Measurements from ENCODE around the gene KLF16. TPM values are rescaled to one million over a fixed set of nuclear protein-coding genes. Genes with fewer than 3 reads are reported as not detected.

Gene KLF16
- total and polyA plus RNA-seq, 9 of the 15 experiments (the other 6 are each of a cell fraction or from before 2014, with no cell fraction given), result 0.04 to 60.4 (median 6.8) TPM

DNA sequence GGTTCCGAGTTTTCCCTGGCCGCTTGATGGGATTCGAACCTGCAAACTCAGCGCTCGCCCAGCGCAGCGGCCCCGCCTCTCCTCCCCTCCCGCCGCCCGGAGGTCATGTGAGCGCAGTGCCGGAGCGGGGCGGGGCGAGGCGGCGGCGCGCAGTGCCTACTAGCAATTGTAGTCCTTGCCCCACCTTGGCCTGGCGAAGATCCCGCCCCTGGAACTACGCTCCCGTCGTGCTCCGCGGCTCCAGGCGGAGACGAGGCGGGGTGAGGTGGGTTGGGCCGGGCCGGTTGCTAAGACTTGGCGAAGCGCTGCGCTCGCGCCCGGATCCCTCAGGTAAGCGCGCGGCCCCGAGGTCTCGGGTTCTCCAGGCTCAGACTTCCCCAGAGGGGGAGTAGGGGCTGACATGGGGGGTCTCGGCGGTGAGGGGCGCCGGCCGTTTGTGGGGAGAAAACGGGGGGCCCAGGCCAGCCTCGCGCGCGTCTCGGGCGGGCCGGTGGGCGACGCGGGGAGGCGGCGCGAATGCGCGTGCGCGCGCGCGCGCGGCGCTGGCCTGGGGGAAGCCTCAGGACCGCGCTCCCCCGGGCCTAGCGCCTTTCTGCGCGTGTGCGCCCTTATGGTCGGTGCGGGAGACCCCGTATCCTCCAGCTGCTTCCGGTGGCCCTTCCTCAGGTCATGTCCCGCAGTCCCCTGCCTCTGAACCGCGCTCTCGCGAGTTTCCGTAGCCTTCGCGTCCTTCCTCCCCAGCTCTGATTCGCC, 41.9 kb upstream of the KLF16 start, which contains the start of the genes ADAT3 and SCAMP4 (continued):
- peak; percentile 35 for TF ChIP-seq KDM5B (IDR thresholded peaks at IDR 0.05; ENCODE audit: insufficient replicate concordance, low read depth, low read length)
- no peak for TF ChIP-seq HNRNPK (IDR thresholded peaks at IDR 0.05; ENCODE audit: low read depth, low read length, poor library complexity, severe bottlenecking)
- no peak for TF ChIP-seq WHSC1 (IDR thresholded peaks at IDR 0.05; ENCODE audit: low read length)
- no peak for TF ChIP-seq NR3C1 (CRISPR knock-in tag; IDR thresholded peaks at IDR 0.05)
- TF ChIP-seq RUNX1 (IDR thresholded peaks at IDR 0.05; ENCODE audit: low read depth), result no peak
- TF ChIP-seq, protein P1, sequence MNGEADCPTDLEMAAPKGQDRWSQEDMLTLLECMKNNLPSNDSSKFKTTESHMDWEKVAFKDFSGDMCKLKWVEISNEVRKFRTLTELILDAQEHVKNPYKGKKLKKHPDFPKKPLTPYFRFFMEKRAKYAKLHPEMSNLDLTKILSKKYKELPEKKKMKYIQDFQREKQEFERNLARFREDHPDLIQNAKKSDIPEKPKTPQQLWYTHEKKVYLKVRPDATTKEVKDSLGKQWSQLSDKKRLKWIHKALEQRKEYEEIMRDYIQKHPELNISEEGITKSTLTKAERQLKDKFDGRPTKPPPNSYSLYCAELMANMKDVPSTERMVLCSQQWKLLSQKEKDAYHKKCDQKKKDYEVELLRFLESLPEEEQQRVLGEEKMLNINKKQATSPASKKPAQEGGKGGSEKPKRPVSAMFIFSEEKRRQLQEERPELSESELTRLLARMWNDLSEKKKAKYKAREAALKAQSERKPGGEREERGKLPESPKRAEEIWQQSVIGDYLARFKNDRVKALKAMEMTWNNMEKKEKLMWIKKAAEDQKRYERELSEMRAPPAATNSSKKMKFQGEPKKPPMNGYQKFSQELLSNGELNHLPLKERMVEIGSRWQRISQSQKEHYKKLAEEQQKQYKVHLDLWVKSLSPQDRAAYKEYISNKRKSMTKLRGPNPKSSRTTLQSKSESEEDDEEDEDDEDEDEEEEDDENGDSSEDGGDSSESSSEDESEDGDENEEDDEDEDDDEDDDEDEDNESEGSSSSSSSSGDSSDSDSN (IDR thresholded peaks at IDR 0.05; ENCODE audit: borderline replicate concordance in 1 of 2, low read depth in 2 of 2, low read length in 2 of 2), result no peak
- TF ChIP-seq, protein P2, sequence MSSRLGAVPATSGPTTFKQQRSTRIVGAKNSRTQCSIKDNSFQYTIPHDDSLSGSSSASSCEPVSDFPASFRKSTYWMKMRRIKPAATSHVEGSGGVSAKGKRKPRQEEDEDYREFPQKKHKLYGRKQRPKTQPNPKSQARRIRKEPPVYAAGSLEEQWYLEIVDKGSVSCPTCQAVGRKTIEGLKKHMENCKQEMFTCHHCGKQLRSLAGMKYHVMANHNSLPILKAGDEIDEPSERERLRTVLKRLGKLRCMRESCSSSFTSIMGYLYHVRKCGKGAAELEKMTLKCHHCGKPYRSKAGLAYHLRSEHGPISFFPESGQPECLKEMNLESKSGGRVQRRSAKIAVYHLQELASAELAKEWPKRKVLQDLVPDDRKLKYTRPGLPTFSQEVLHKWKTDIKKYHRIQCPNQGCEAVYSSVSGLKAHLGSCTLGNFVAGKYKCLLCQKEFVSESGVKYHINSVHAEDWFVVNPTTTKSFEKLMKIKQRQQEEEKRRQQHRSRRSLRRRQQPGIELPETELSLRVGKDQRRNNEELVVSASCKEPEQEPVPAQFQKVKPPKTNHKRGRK (tag; IDR thresholded peaks at IDR 0.05), result no peak
- TF ChIP-seq PTTG1 (tag; IDR thresholded peaks at IDR 0.05; ENCODE audit: low read depth), result no peak
- TF ChIP-seq BRF1 (IDR thresholded peaks at IDR 0.05; ENCODE audit: borderline replicate concordance, extremely low read depth, insufficient read length), result no peak
- no peak for TF ChIP-seq ZNF507 (tag; conservative IDR thresholded peaks at IDR 0.05)
- no peak for TF ChIP-seq NFE2 (IDR thresholded peaks at IDR 0.05; ENCODE audit: low read depth)
- TF ChIP-seq EZH2 (IDR thresholded peaks at IDR 0.05; ENCODE audit: borderline replicate concordance, low read depth, low read length), result no peak
- no peak for TF ChIP-seq NFATC3 (IDR thresholded peaks at IDR 0.05)
- no peak for TF ChIP-seq ZZZ3 (IDR thresholded peaks at IDR 0.05)
- no peak for TF ChIP-seq HDAC3 (IDR thresholded peaks at IDR 0.05; ENCODE audit: borderline replicate concordance, partially characterized antibody)
- TF ChIP-seq ZNF445 (CRISPR knock-in tag; IDR thresholded peaks at IDR 0.05; ENCODE audit: low read depth), result no peak
- peak; percentile 96 for TF ChIP-seq GABPB1 (CRISPR knock-in tag; IDR thresholded peaks at IDR 0.05)
- no peak for TF ChIP-seq SMAD3 (CRISPR knock-in tag; conservative IDR thresholded peaks at IDR 0.05)
- TF ChIP-seq, protein P3, sequence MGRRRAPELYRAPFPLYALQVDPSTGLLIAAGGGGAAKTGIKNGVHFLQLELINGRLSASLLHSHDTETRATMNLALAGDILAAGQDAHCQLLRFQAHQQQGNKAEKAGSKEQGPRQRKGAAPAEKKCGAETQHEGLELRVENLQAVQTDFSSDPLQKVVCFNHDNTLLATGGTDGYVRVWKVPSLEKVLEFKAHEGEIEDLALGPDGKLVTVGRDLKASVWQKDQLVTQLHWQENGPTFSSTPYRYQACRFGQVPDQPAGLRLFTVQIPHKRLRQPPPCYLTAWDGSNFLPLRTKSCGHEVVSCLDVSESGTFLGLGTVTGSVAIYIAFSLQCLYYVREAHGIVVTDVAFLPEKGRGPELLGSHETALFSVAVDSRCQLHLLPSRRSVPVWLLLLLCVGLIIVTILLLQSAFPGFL (CRISPR knock-in tag; IDR thresholded peaks at IDR 0.05), result no peak
- no peak for TF ChIP-seq BMI1 (IDR thresholded peaks at IDR 0.05; ENCODE audit: low read length)
- TF ChIP-seq, protein P4, sequence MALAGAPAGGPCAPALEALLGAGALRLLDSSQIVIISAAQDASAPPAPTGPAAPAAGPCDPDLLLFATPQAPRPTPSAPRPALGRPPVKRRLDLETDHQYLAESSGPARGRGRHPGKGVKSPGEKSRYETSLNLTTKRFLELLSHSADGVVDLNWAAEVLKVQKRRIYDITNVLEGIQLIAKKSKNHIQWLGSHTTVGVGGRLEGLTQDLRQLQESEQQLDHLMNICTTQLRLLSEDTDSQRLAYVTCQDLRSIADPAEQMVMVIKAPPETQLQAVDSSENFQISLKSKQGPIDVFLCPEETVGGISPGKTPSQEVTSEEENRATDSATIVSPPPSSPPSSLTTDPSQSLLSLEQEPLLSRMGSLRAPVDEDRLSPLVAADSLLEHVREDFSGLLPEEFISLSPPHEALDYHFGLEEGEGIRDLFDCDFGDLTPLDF (CRISPR knock-in tag; IDR thresholded peaks at IDR 0.05), result peak; percentile 78
- no peak for TF ChIP-seq DDX20 (tag; IDR thresholded peaks at IDR 0.05; ENCODE audit: low read depth)
- no peak for TF ChIP-seq ZFP36 (IDR thresholded peaks at IDR 0.05; ENCODE audit: low read depth, low read length, partially characterized antibody)
- no peak for TF ChIP-seq ZEB2 (IDR thresholded peaks at IDR 0.05)
